ENCODE measurements around the gene ZNF226.

DNA sequence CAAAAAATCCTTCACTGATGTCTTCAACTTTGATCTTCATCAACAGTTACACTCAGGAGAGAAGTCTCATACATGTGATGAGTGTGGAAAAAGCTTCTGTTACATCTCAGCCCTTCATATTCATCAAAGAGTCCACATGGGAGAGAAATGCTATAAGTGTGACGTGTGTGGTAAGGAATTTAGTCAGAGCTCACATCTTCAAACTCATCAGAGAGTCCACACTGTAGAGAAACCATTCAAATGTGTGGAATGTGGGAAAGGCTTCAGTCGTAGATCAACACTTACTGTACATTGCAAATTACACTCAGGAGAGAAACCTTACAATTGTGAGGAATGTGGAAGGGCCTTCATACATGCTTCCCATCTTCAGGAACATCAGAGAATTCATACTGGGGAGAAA lies 8.4 kb upstream of the ZNF226 start:
- TF ChIP-seq PPARA (CRISPR knock-in tag; IDR thresholded peaks at IDR 0.05; ENCODE audit: borderline replicate concordance) (no peak), ZFP3 (CRISPR knock-in tag; IDR thresholded peaks at IDR 0.05) (no peak), ZFP30 (CRISPR knock-in tag; IDR thresholded peaks at IDR 0.05) (no peak), ZNF565 (CRISPR knock-in tag; conservative IDR thresholded peaks at IDR 0.05; ENCODE audit: low read depth) (no peak), ARNTL (CRISPR knock-in tag; IDR thresholded peaks at IDR 0.05; ENCODE audit: borderline replicate concordance, low read depth) (no peak)
- TF ChIP-seq, protein P1, sequence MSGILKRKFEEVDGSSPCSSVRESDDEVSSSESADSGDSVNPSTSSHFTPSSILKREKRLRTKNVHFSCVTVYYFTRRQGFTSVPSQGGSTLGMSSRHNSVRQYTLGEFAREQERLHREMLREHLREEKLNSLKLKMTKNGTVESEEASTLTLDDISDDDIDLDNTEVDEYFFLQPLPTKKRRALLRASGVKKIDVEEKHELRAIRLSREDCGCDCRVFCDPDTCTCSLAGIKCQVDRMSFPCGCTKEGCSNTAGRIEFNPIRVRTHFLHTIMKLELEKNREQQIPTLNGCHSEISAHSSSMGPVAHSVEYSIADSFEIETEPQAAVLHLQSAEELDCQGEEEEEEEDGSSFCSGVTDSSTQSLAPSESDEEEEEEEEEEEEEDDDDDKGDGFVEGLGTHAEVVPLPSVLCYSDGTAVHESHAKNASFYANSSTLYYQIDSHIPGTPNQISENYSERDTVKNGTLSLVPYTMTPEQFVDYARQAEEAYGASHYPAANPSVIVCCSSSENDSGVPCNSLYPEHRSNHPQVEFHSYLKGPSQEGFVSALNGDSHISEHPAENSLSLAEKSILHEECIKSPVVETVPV (CRISPR knock-in tag; IDR thresholded peaks at IDR 0.05) = no peak
- TF ChIP-seq, protein P2, sequence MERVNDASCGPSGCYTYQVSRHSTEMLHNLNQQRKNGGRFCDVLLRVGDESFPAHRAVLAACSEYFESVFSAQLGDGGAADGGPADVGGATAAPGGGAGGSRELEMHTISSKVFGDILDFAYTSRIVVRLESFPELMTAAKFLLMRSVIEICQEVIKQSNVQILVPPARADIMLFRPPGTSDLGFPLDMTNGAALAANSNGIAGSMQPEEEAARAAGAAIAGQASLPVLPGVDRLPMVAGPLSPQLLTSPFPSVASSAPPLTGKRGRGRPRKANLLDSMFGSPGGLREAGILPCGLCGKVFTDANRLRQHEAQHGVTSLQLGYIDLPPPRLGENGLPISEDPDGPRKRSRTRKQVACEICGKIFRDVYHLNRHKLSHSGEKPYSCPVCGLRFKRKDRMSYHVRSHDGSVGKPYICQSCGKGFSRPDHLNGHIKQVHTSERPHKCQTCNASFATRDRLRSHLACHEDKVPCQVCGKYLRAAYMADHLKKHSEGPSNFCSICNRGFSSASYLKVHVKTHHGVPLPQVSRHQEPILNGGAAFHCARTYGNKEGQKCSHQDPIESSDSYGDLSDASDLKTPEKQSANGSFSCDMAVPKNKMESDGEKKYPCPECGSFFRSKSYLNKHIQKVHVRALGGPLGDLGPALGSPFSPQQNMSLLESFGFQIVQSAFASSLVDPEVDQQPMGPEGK (CRISPR knock-in tag; IDR thresholded peaks at IDR 0.05; ENCODE audit: borderline replicate concordance) = no peak
